Measurements from ENCODE around the gene ITGB8. TPM values are rescaled to one million over a fixed set of nuclear protein-coding genes. Genes with fewer than 3 reads are reported as not detected.

ITGB8 gene
- total RNA-seq, 2 experiments from 2014 or later, result not detected

DNA sequence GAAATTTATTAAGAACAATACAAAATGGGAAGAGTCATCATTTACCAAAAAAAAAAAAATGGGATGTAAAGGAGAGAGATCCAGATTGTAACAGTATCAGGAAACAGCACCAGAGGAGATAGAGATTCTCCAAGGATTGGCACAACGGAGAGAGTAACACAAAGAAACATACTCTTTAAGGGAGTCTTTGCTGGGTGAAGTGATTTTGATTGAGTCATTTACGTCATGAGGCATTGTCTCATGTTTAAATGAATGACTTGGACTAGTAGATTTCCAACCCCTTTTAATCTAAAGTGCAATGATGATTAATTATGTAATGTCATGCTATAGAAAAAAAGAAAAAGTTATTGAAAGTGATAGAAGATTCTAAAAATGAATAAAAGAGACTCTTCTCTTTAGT lies 68.8 kb downstream of the ITGB8 start:
- Mint-ChIP-seq H3K36me3 (ENCODE audit: low read depth) (no peaks in the 10 kb centered on the region), H3K9me3 (no peaks in the 10 kb centered on the region), H3K4me3 (no peak overlapping the region), H3K27me3 (no peaks in the 10 kb centered on the region), H3K4me1 (ENCODE audit: low read depth) (no peaks in the 10 kb centered on the region), H3K27ac (no peak overlapping the region)
- POLR2A ChIA-PET, result interaction anchor here (0.6 kb wide), 1 partner anchor 27 kb away, joined by 3 read pairs; no protein-coding TSS in a partner anchor
- ATAC-seq (no peak), DNase-seq (no peak)
- intact Hi-C loops (cut with micrococcal nuclease), result no loop called here
- TF ChIP-seq, protein P1, sequence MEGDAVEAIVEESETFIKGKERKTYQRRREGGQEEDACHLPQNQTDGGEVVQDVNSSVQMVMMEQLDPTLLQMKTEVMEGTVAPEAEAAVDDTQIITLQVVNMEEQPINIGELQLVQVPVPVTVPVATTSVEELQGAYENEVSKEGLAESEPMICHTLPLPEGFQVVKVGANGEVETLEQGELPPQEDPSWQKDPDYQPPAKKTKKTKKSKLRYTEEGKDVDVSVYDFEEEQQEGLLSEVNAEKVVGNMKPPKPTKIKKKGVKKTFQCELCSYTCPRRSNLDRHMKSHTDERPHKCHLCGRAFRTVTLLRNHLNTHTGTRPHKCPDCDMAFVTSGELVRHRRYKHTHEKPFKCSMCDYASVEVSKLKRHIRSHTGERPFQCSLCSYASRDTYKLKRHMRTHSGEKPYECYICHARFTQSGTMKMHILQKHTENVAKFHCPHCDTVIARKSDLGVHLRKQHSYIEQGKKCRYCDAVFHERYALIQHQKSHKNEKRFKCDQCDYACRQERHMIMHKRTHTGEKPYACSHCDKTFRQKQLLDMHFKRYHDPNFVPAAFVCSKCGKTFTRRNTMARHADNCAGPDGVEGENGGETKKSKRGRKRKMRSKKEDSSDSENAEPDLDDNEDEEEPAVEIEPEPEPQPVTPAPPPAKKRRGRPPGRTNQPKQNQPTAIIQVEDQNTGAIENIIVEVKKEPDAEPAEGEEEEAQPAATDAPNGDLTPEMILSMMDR (IDR thresholded peaks at IDR 0.05), result no peak
- CTCF ChIA-PET, result interaction anchor here (1.0 kb wide), 1 partner anchor 645 kb away, joined by 3 read pairs; no protein-coding TSS in a partner anchor

DNA sequence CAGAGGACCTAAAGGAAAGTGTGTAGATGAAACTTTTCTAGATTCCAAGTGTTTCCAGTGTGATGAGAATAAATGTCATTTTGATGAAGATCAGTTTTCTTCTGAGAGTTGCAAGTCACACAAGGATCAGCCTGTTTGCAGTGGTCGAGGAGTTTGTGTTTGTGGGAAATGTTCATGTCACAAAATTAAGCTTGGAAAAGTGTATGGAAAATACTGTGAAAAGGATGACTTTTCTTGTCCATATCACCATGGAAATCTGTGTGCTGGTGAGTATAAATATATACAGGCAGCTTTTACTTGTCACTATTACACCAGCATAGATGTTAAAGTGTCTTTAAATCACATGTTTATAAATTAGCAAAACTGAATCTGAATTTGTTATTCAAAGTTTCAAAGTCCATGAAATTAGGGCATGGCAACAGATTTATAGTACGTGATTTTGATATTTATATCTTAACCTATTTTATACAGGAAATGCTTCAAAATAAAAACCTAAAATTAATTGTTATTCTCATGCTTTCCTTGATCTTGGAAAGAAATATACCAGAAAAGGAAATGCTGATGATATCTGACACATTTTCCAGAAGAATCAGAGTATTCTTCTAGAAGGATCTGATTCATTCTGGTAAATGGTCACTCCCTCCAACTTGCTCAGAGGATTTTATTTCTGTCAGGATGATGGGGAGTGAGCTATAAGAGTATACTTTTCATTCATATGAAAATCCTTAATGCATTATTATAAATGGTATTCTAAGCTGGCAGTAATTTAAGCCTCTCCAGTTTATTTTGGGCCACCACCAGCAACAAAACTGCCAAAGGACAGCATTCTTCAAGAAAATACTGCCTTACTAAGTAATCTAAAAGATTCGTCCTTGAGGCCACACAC lies 71.4 kb downstream of the ITGB8 start:
- intact Hi-C loops (cut with micrococcal nuclease), result no loop called here
- Mint-ChIP-seq H3K4me3 (no peak overlapping the region), H3K27me3 (no peaks in the 10 kb centered on the region), H3K9me3 (no peaks in the 10 kb centered on the region), H3K36me3 (ENCODE audit: low read depth) (no peaks in the 10 kb centered on the region), H3K4me1 (ENCODE audit: low read depth) (no peaks in the 10 kb centered on the region), H3K27ac (no peak overlapping the region)
- no peak for ATAC-seq
- TF ChIP-seq, protein P1 (IDR thresholded peaks at IDR 0.05), result no peak
- no peak for DNase-seq
- ChIA-PET POLR2A (no interaction called here), CTCF (no interaction called here)

DNA sequence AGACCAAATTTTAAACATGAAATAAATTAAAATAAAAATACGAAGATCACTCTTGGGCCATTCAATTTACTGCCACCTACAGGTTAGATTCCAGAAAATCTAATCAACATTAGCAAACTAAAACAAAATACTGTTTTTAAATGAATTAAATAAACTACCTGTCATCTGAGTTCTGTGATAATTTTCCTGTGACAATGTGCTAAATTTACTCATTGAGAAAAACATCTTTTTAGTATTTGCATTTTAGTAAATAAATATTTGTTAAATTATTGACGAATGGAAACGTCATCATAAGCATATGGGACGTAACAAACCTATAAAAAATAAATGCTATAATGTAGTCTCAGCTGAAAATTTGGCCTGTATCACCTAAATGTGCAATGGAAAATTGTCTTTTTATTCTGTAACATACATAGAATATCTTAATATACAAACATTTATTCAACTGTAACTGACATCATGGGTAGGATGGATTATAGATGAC lies 72.1 kb downstream of the ITGB8 start:
- ATAC-seq (no peak), DNase-seq (no peak)
- TF ChIP-seq, protein P1 (IDR thresholded peaks at IDR 0.05), result no peak
- Mint-ChIP-seq H3K27ac (no peak overlapping the region), H3K36me3 (ENCODE audit: low read depth) (no peaks in the 10 kb centered on the region), H3K4me3 (no peak overlapping the region), H3K27me3 (no peaks in the 10 kb centered on the region), H3K9me3 (no peaks in the 10 kb centered on the region), H3K4me1 (ENCODE audit: low read depth) (no peaks in the 10 kb centered on the region)
- intact Hi-C loops (cut with micrococcal nuclease), result no loop called here
- ChIA-PET CTCF (no interaction called here), POLR2A (interaction anchor here (0.6 kb wide), 1 partner anchor 447 kb away, joined by 3 read pairs; no protein-coding TSS in a partner anchor)

DNA sequence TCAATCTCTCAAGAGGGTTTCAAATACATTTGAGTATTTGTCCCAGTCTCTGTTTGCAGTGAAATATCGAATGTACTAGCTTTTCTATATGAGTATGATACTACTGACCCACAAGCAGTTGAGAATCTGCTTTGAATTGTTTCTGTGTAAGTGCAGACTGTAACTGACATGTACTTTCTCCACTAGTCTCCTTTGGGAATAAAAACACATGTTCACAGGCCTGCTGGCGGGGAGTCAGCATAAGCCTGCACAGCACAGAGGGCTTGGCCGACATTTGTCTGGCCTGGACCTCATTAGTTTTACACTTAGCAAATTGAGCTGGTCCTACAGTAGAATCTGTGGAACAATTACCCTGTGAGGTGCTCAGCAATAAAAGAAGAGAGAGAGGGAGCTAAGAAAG lies 72.6 kb downstream of the ITGB8 start:
- DNase-seq (no peak), ATAC-seq (no peak)
- Mint-ChIP-seq H3K4me1 (ENCODE audit: low read depth) (no peaks in the 10 kb centered on the region), H3K27ac (no peak overlapping the region), H3K36me3 (ENCODE audit: low read depth) (no peaks in the 10 kb centered on the region), H3K4me3 (no peak overlapping the region), H3K9me3 (no peaks in the 10 kb centered on the region), H3K27me3 (no peaks in the 10 kb centered on the region)
- intact Hi-C loops (cut with micrococcal nuclease), result no loop called here
- POLR2A ChIA-PET, result interaction anchor here (0.6 kb wide), 1 partner anchor 447 kb away, joined by 3 read pairs; no protein-coding TSS in a partner anchor
- TF ChIP-seq, protein P1 (IDR thresholded peaks at IDR 0.05), result no peak
- CTCF ChIA-PET, result no interaction called here

DNA sequence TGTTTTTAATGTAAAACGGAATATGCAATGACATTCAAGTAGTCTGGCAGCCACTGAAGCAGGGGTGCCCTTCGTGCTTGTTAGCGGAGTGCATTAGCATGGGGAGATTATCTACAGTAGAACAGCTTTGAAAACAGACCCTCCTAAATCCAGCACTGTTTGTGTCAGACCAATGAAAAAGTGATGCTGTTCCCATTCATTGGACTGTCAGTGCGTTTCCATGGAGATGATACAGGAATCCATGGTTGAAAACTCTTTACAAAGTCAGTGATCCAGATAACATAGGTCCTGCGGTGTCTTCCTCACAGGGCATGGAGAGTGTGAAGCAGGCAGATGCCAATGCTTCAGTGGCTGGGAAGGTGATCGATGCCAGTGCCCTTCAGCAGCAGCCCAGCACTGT lies 73.6 kb downstream of the ITGB8 start:
- intact Hi-C loops (cut with micrococcal nuclease), result no loop called here
- TF ChIP-seq, protein P1 (IDR thresholded peaks at IDR 0.05), result no peak
- ATAC-seq (no peak), DNase-seq (no peak)
- no peaks in the 10 kb centered on the region for H3K27me3 Mint-ChIP-seq
- ChIA-PET POLR2A (no interaction called here), CTCF (no interaction called here)
- H3K4me1 Mint-ChIP-seq (ENCODE audit: low read depth), result no peaks in the 10 kb centered on the region
- no peak overlapping the region for H3K27ac Mint-ChIP-seq
- no peaks in the 10 kb centered on the region for H3K9me3 Mint-ChIP-seq
- no peak overlapping the region for H3K4me3 Mint-ChIP-seq
- H3K36me3 Mint-ChIP-seq (ENCODE audit: low read depth), result no peaks in the 10 kb centered on the region
